Measurements from ENCODE around the gene TSPAN11.

Gene TSPAN11

GRCh38 chr12:30982413-30982812 is 55.9 kb downstream of the TSPAN11 start:
- no peak for DNase-seq

- peak; percentile 43 for DNase-seq
These were observed 59.4 kb downstream of the TSPAN11 start for GRCh38 chr12:30985814-30986452.

GRCh38 chr12:30988086-30988485 is 61.5 kb downstream of the TSPAN11 start:
- peak; percentile 16 for DNase-seq

- peak; percentile 66 for DNase-seq
These were observed 62.2 kb downstream of the TSPAN11 start for GRCh38 chr12:30988646-30989286.

GRCh38 chr12:30989754-30990153 is 63.2 kb downstream of the TSPAN11 start:
- peak; percentile 68 for DNase-seq

GRCh38 chr12:30990316-30990715 is 63.8 kb downstream of the TSPAN11 start:
- DNase-seq: no peak

GRCh38 chr12:30990776-30991175 is 64.2 kb downstream of the TSPAN11 start:
- DNase-seq: no peak

GRCh38 chr12:30991466-30991865 is 64.9 kb downstream of the TSPAN11 start:
- DNase-seq: no peak

- DNase-seq: no peak
These were observed 65.8 kb downstream of the TSPAN11 start for GRCh38 chr12:30992381-30992780.

GRCh38 chr12:30993766-30994165 is 67.2 kb downstream of the TSPAN11 start:
- no peak for DNase-seq

GRCh38 chr12:30994274-30994673 is 67.7 kb downstream of the TSPAN11 start:
- DNase-seq: no peak

GRCh38 chr12:30996255-30996654 is 69.7 kb downstream of the TSPAN11 start:
- no peak for DNase-seq

- no peak for DNase-seq
These were observed 70.2 kb downstream of the TSPAN11 start for GRCh38 chr12:30996752-30997151.

GRCh38 chr12:30997685-30998440 is 71.3 kb downstream of the TSPAN11 start:
- DNase-seq: no peak

- DNase-seq: no peak
These were observed 72.5 kb downstream of the TSPAN11 start for GRCh38 chr12:30999011-30999410.

- no peak for DNase-seq
These were observed 73.2 kb downstream of the TSPAN11 start for GRCh38 chr12:30999723-31000122.

- no peak for DNase-seq
These were observed 74.2 kb downstream of the TSPAN11 start for GRCh38 chr12:31000751-31001150.

- no peak for DNase-seq
These were observed 75.2 kb downstream of the TSPAN11 start for GRCh38 chr12:31001581-31002360.

GRCh38 chr12:31002361-31002725 is 75.8 kb downstream of the TSPAN11 start:
- no peak for DNase-seq

GRCh38 chr12:31002999-31003398 is 76.5 kb downstream of the TSPAN11 start:
- DNase-seq: no peak

- no peak for DNase-seq
These were observed 77.5 kb downstream of the TSPAN11 start for GRCh38 chr12:31003861-31004640.

- peak; percentile 5 for DNase-seq
These were observed 78.1 kb downstream of the TSPAN11 start for GRCh38 chr12:31004666-31005065.
